ENCODE measurements around the gene ZBTB48.
"Not testable (repeated sequence)": the region's sequence is repeated elsewhere in the genome, so short reads cannot be mapped to it uniquely, and the experiment has no call there.

ZBTB48 gene

DNA sequence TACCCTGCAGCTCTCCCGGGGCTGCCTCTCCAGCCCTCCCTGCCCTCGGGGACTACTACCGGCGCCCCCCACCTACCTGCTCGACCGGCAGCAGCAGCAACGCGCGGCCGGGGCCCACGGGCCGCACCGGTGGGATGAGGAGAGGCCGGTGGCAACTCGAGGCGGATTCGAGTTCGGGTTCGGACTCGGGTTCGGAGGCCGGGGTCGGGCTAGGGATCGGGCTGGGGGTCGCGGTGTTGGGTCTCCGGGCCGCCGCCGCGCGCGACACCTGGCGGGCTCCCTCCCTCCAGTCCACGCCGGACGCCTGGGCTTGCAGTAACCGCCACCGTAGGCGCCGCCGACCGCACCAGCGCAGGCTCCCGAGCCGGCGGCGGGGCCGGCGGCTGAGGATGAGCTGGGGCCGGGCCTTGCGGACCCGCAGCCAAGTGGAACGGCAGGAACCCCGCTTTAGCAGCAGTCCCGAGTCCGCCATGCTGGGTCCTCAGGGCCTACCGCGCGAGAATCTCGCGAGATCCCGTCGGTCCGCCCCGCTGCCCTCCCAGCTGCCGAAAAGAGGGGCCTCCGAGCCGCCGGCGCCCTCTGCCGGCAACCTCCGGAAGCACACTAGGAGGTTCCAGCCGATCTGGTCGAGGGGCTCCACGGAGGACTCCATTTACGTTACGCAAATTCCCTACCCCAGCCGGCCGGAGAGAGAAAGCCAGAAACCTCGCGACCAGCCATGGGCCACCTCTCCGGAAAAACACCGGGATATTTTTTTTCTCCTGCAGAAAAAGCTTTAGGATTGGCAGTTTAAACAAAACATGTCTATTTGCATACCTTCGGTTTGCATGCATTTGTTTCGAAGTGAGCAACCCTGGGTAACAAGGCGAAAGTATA lies 25.5 kb upstream of the ZBTB48 start, which contains the start of gene NOL9:
Gene NOL9, minus strand, starts transcription at position 483 of the 876 bp plus-strand sequence. Its CDS starts 11 bp downstream, at position 472.
- peak within 1 kb of the TSS; percentile 44 for H3K27ac Mint-ChIP-seq (ENCODE audit: low read depth)
- DNase-seq (ENCODE audit: low spot score in 2 of 2) (peak; percentile 89 to 90), ATAC-seq (replicated peaks; ENCODE audit: extremely low read depth, poor library complexity, severe bottlenecking) (peak; percentile 97)
- H3K4me1 Mint-ChIP-seq, result peaks cover 7% of the 10 kb centered on the region
- peaks cover 21% of the 10 kb centered on the region for H3K36me3 Mint-ChIP-seq (ENCODE audit: insufficient read depth)
- H3K4me3 Mint-ChIP-seq, result peak within 1 kb of the TSS; percentile 77
- no peaks in the 10 kb centered on the region for H3K9me3 Mint-ChIP-seq
- H3K27me3 Mint-ChIP-seq, result no peaks in the 10 kb centered on the region

DNA sequence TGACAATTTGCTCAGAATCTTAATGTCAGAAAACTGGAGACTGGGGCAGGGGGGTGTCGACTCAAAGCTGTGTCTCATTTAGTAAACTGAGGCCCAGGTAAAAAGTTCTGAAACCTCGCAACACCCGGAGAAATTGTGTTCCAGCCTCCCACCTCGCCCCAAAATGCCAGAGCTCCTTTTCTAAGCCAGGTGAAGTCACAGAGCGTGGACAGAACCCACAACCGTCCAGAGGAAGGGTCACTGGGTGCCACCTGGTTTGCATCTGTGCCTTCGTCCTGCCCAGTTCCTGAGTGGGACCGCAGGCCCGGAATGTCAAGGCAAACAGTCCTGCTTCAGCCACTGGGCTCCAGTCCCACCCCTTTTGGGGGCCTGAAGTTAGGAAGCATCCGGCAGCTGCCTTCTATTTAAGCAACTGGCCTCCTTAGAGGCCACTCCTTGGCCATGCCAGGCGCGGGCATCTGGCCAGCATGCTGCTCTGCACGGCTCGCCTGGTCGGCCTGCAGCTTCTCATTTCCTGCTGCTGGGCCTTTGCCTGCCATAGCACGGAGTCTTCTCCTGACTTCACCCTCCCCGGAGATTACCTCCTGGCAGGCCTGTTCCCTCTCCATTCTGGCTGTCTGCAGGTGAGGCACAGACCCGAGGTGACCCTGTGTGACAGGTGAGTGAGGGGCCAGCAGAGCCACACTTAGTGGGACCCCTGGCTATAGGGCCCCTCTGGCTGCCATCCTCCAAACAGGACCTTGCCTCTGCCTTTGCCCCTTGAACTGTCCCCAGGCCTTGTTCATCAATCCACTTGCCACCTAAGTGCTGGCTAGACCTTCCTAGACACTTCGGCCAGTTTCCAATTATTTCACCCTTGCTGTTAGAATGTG lies 24.7 kb upstream of the ZBTB48 start, which contains the start of gene TAS1R1:
Gene TAS1R1, plus strand, starts transcription at position 401 of the 872 bp plus-strand sequence. Its CDS starts 67 bp downstream, at position 468.
- no peaks in the 10 kb centered on the region for H3K9me3 Mint-ChIP-seq
- DNase-seq (ENCODE audit: low spot score in 2 of 2) (no peak), ATAC-seq (replicated peaks; ENCODE audit: extremely low read depth, poor library complexity, severe bottlenecking) (no peak)
- peaks cover 7% of the 10 kb centered on the region for H3K4me1 Mint-ChIP-seq
- peaks cover 14% of the 10 kb centered on the region for H3K36me3 Mint-ChIP-seq (ENCODE audit: insufficient read depth)
- peak within 1 kb of the TSS; percentile 77 for H3K4me3 Mint-ChIP-seq
- H3K27ac Mint-ChIP-seq (ENCODE audit: low read depth), result no peak within 1 kb of the TSS
- no peaks in the 10 kb centered on the region for H3K27me3 Mint-ChIP-seq

DNA sequence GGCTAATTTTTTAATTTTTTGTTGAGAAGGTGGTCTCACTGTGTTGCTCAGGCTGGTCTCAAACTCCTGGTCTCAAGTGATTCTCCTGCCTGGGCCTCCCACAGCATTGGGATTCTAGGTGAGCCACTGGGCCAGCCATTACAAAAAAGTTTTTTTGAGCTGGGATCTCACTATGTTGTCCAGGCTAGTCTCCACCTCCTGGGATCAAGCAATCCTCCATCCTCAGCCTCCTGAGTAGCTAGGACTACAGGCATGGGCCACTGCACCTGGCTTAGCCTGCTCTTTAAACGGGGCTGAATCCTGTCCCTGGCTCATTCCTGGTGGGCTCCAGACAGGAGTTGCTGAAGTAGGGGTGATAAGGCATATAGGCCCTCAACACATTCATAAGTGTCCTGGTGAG lies 22.2 kb upstream of the ZBTB48 start:
- H3K36me3 Mint-ChIP-seq (ENCODE audit: insufficient read depth), result peaks cover 7% of the 10 kb centered on the region
- ATAC-seq (replicated peaks; ENCODE audit: extremely low read depth, poor library complexity, severe bottlenecking) (no peak), DNase-seq (ENCODE audit: low spot score in 2 of 2) (no peak)
- H3K27me3 Mint-ChIP-seq, result no peaks in the 10 kb centered on the region
- H3K9me3 Mint-ChIP-seq, result no peaks in the 10 kb centered on the region
- no peak overlapping the region for H3K27ac Mint-ChIP-seq (ENCODE audit: low read depth)
- peaks cover 6% of the 10 kb centered on the region for H3K4me1 Mint-ChIP-seq
- no peak overlapping the region for H3K4me3 Mint-ChIP-seq

DNA sequence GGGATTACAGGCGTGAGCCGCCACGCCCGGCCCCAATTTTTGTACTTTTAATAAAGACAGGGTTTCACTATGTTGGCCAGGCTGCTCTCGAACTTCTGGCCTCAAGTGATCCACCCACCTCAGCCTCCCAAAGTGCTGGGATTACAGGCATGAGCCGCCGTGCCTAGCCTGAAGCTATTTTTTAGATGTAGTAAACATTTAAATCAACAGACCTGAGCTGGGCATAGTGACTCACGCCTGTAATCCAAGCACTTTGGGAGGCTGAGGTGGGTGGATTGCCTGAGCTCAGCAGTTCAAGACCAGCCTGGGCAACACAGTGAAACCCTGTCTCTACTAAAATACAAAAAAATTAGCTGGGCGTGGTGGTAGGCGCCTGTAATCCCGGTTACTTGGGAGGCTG lies 20.6 kb upstream of the ZBTB48 start:
- H3K4me1 Mint-ChIP-seq; H3K27me3 Mint-ChIP-seq; H3K4me3 Mint-ChIP-seq; ATAC-seq (replicated peaks; ENCODE audit: extremely low read depth, poor library complexity, severe bottlenecking); H3K9me3 Mint-ChIP-seq; H3K36me3 Mint-ChIP-seq (ENCODE audit: insufficient read depth); H3K27ac Mint-ChIP-seq (ENCODE audit: low read depth); DNase-seq (ENCODE audit: low spot score in 2 of 2): not testable (repeated sequence)

DNA sequence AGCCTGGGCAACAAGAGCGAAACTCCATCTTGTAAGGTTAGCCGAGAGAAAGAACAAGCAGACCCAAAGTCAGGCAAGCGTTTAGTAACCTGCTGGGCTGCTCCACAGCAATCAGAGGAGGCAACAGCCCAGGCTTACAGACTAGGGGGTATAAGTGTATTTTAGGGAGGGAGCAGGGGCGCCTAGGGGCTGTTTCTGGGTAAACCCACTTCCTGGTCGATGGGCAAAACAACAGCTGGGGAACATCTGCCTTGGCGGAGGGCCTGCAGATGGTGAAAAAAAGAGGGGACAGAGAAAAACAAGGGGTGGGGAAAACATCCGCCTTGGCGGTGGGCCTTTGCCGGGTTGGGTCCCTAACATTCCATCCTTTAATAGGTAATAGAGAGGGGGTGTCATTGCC lies 19.5 kb upstream of the ZBTB48 start:
- Mint-ChIP-seq H3K9me3 (no peaks in the 10 kb centered on the region), H3K36me3 (ENCODE audit: insufficient read depth) (peaks cover 4% of the 10 kb centered on the region), H3K27me3 (no peaks in the 10 kb centered on the region), H3K4me1 (no peaks in the 10 kb centered on the region), H3K4me3 (no peak overlapping the region), H3K27ac (ENCODE audit: low read depth) (no peak overlapping the region)
- DNase-seq (ENCODE audit: low spot score in 2 of 2), result no peak
- no peak for ATAC-seq (replicated peaks; ENCODE audit: extremely low read depth, poor library complexity, severe bottlenecking)

DNA sequence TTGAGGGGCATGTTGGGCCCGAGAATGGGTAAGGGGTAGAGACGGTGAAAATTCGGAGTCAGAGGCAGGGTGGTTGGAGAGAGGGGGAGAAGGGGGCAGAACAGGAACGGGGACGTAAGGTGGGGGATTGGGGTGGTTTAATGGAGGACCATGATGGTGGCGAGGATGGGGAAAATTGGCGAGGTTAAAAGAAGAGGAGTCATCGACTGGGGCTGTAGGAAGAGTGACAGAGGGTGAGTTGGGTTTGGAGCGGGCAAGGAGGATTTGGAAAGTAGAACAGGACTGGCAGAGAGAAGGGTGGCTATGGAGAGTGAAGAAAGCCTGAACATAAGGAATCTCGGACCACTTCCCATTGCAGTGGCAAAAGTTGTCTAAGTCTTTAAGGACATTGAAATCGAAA lies 10.8 kb upstream of the ZBTB48 start:
- Mint-ChIP-seq H3K4me1 (no peaks in the 10 kb centered on the region), H3K4me3 (no peak overlapping the region), H3K27me3 (no peaks in the 10 kb centered on the region), H3K9me3 (no peaks in the 10 kb centered on the region), H3K36me3 (ENCODE audit: insufficient read depth) (no peaks in the 10 kb centered on the region), H3K27ac (ENCODE audit: low read depth) (no peak overlapping the region)
- ATAC-seq (replicated peaks; ENCODE audit: extremely low read depth, poor library complexity, severe bottlenecking) (no peak), DNase-seq (ENCODE audit: low spot score in 2 of 2) (no peak)

DNA sequence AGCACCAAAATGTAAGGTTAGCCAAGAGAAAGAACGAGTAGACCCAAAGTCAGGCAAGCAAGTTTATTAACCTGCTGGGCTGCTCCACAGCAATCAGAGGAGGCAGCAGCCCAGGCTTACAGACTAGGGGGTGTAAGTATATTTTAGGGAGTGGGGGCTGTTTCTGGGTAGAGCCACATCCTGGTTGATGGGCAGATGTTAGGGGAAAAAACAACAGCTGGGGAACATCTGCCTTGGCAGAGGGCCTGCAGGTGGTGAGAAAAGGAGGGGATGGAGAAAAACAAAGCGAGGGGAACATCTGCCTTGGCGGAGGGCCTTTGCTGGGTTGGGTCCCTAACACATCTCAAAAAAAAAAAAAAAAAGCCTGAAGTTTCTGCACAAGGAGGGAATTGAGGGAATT lies 9.7 kb upstream of the ZBTB48 start:
- Mint-ChIP-seq H3K9me3 (no peaks in the 10 kb centered on the region), H3K27ac (ENCODE audit: low read depth) (no peak overlapping the region), H3K4me1 (no peaks in the 10 kb centered on the region), H3K36me3 (ENCODE audit: insufficient read depth) (no peaks in the 10 kb centered on the region), H3K4me3 (no peak overlapping the region), H3K27me3 (no peaks in the 10 kb centered on the region)
- no peak for DNase-seq (ENCODE audit: low spot score in 2 of 2)
- no peak for ATAC-seq (replicated peaks; ENCODE audit: extremely low read depth, poor library complexity, severe bottlenecking)

DNA sequence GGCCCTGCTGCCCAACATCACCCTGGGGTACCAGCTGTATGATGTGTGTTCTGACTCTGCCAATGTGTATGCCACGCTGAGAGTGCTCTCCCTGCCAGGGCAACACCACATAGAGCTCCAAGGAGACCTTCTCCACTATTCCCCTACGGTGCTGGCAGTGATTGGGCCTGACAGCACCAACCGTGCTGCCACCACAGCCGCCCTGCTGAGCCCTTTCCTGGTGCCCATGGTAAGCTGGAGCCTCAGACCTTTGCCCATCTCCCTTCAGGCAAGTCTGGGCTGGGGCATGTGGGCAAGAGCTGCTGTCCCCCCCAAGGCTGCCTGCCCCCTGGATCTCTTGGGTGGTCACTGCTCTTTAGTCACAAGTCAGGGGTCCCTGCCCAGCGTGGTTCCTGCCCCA lies 8.8 kb upstream of the ZBTB48 start:
- ATAC-seq (replicated peaks; ENCODE audit: extremely low read depth, poor library complexity, severe bottlenecking), result no peak
- Mint-ChIP-seq H3K4me1 (no peaks in the 10 kb centered on the region), H3K27ac (ENCODE audit: low read depth) (no peak overlapping the region)

DNA sequence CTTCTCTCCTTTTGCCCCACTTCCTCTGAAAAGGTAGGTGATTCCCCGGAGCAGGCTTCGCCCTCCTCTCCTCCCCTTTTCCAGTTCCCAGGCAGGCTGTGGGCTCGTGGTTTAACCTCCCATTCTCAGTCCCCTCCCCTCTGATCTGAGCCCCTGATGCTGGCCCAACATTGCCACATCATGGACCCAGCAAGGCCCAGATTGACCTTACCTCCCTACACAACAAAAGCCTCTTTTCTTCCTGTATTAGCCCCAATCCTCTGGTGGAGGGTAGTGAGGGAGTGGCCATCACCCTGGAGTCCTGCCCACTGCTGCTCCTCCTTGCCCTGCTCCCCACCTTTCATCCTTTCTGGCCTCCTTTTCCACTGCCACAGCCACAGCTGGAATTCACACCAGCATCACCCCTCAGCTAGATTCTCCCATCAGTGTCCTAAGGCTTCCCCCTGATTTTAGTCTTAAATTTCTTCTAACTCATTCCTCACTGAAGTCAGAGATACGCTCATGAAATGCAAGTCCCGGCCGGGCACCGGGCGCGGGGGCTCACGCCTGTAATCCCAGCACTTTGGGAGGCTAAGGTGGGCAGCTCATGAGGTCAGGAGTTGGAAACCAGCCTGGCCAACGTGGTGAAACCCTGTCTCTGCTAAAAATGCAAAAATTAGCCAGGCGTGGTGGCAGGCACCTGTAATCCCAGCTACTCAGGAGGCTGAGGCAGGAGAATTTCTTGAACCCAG lies 7.0 kb upstream of the ZBTB48 start:
- no peaks in the 10 kb centered on the region for H3K27me3 Mint-ChIP-seq
- DNase-seq (ENCODE audit: low spot score in 2 of 2), result no peak

More for the DNA sequence above, 8.8 kb upstream of the ZBTB48 start:
- Mint-ChIP-seq H3K36me3 (ENCODE audit: insufficient read depth) (no peaks in the 10 kb centered on the region), H3K27me3 (no peaks in the 10 kb centered on the region), H3K4me3 (no peak overlapping the region), H3K9me3 (no peaks in the 10 kb centered on the region)
- no peak for DNase-seq (ENCODE audit: low spot score in 2 of 2)

DNA sequence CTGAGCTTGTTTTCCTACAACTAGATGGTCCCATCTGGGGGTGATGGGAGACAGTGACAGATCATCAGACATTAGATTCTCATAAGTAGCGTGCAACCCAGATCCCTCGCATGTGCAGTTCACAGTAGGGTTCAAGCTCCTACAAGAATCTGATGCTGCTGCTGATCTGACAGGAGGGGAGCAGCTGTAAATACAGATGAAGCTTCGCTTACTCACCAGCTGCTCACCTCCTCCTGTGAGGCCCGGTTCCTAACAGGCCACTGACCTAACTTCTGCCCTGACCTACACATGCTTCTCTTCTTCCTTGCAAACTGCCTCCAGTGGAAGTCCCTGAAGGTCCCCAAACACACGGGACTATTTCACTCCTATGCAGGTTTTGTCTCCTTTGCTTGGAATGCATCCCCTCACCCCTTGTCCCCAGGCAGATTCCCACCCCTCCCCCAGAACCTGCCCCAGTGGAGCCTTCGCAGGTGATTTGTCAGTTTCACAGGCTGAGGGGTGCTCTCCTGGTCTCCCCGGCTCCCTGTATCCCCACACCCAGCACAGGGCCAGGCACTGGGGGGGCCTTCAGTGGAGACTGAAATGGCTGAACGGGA lies 5.7 kb upstream of the ZBTB48 start:
- Mint-ChIP-seq H3K36me3 (ENCODE audit: insufficient read depth) (no peaks in the 10 kb centered on the region), H3K9me3 (no peaks in the 10 kb centered on the region), H3K27me3 (no peaks in the 10 kb centered on the region), H3K4me3 (no peak overlapping the region), H3K27ac (ENCODE audit: low read depth) (no peak overlapping the region), H3K4me1 (peaks cover 2% of the 10 kb centered on the region)
- DNase-seq (ENCODE audit: low spot score in 2 of 2) (no peak), ATAC-seq (replicated peaks; ENCODE audit: extremely low read depth, poor library complexity, severe bottlenecking) (no peak)

More for the DNA sequence above, 7.0 kb upstream of the ZBTB48 start:
- Mint-ChIP-seq H3K4me3 (no peak overlapping the region), H3K27ac (ENCODE audit: low read depth) (no peak overlapping the region), H3K36me3 (ENCODE audit: insufficient read depth) (no peaks in the 10 kb centered on the region), H3K9me3 (no peaks in the 10 kb centered on the region), H3K4me1 (no peaks in the 10 kb centered on the region)
- ATAC-seq (replicated peaks; ENCODE audit: extremely low read depth, poor library complexity, severe bottlenecking), result no peak

DNA sequence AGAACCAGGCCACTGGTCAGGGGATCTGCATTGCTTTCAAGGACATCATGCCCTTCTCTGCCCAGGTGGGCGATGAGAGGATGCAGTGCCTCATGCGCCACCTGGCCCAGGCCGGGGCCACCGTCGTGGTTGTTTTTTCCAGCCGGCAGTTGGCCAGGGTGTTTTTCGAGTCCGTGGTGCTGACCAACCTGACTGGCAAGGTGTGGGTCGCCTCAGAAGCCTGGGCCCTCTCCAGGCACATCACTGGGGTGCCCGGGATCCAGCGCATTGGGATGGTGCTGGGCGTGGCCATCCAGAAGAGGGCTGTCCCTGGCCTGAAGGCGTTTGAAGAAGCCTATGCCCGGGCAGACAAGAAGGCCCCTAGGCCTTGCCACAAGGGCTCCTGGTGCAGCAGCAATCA lies 5.0 kb upstream of the ZBTB48 start:
- H3K27ac Mint-ChIP-seq (ENCODE audit: low read depth), result no peak overlapping the region
- H3K36me3 Mint-ChIP-seq (ENCODE audit: insufficient read depth), result peaks cover 4% of the 10 kb centered on the region
- no peak overlapping the region for H3K4me3 Mint-ChIP-seq
- H3K27me3 Mint-ChIP-seq, result no peaks in the 10 kb centered on the region
- no peaks in the 10 kb centered on the region for H3K9me3 Mint-ChIP-seq
- DNase-seq (ENCODE audit: low spot score in 2 of 2) (no peak), ATAC-seq (replicated peaks; ENCODE audit: extremely low read depth, poor library complexity, severe bottlenecking) (no peak)
- H3K4me1 Mint-ChIP-seq, result peaks cover 8% of the 10 kb centered on the region
